Measurements from ENCODE around the gene XYLT1. TPM values are rescaled to one million over a fixed set of nuclear protein-coding genes. Genes with fewer than 3 reads are reported as not detected.

Gene XYLT1
- total and polyA plus RNA-seq, 2 of the 8 experiments (the other 6 are each of a cell fraction or from before 2014, with no cell fraction given): 6.6 to 25.4 TPM

DNA sequence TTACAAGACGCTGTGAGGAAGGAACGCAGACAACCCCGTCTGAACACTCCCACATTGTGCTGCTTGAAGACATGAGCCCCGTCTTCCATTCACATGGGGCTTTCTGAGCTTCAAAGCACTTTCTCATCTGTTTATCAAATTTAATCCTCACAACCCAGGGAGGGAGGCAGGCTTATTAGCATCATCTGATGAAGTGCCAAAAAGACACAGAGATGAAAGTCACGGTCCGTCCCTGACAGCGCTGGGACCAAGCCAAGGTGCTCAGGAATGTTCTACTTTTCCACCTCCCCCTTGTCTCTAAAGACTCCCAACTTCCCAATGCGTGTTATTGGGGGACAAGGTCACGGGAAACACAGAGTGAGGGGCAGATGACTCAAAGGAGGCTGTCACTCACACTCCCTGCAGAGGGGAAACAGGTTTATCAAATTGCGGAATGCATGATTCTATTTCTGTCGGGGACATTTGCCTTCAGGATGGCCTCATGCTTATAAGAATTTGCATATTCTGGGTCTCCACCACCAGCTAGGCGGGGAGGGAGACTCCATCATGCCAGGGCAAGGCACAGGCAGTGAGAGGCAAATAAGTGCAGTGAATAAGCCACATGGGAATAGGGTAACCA is 10.7 kb downstream of the XYLT1 start (continued):
- no peak for TF ChIP-seq FOSL1 (IDR thresholded peaks at IDR 0.05; ENCODE audit: insufficient read depth, low read depth, low read length)
- no peak for TF ChIP-seq E2F6 (IDR thresholded peaks at IDR 0.05)
- TF ChIP-seq KDM5A (IDR thresholded peaks at IDR 0.05; ENCODE audit: low read length): no peak
- no peak for TF ChIP-seq PHF8 (conservative IDR thresholded peaks at IDR 0.05; ENCODE audit: low read depth, low read length)

All from H1 (cell line).